Hepatocyte (in vitro differentiated cells): Measurements from ENCODE around the gene LPAR6. TPM values are rescaled to one million over a fixed set of nuclear protein-coding genes. Genes with fewer than 3 reads are reported as not detected.

Experiments
- DNase-seq: peaks from one replicate; pipeline ENCODE4 v3.0.0-alpha.2; 2016; ENCODE audit warnings: low spot score
- H2AFZ ChIP-seq: fragments of 200-600 bp; sonication (generic); 2 replicates; pipeline ENCODE4 v1.6.0; 2016; ENCODE audit warnings: antibody characterized with exemption, mild to moderate bottlenecking
- H3K27ac ChIP-seq: fragments of 200-600 bp; sonication (generic); 2 replicates; pipeline ENCODE4 v1.5.1; 2016; ENCODE audit warnings: mild to moderate bottlenecking
- H3K27me3 ChIP-seq: fragments of 200-600 bp; sonication (generic); 2 replicates; pipeline ENCODE4 v1.6.1; 2016
- H3K36me3 ChIP-seq: fragments of 200-600 bp; sonication (generic); replicated peaks from 2 replicates; pipeline ENCODE4 v1.5.1; 2016; ENCODE audit warnings: low read depth; ENCODE audit not compliant: insufficient read depth
- H3K4me1 ChIP-seq: fragments of 200-600 bp; sonication (generic); 2 replicates; pipeline ENCODE4 v1.5.1; 2016; ENCODE audit warnings: mild to moderate bottlenecking, moderate library complexity; ENCODE audit not compliant: insufficient read depth
- H3K4me2 ChIP-seq: fragments of 200-600 bp; sonication (generic); 2 replicates; pipeline ENCODE4 v1.6.0; 2016
- H3K4me3 ChIP-seq: fragments of 200-600 bp; sonication (generic); 2 replicates; pipeline ENCODE4 v1.5.1; 2016; ENCODE audit warnings: mild to moderate bottlenecking
- H3K79me2 ChIP-seq: fragments of 200-600 bp; sonication (generic); 2 replicates; pipeline ENCODE4 v1.6.0; 2017; ENCODE audit warnings: mild to moderate bottlenecking
- H3K9me2 ChIP-seq: fragments of 200-600 bp; sonication (generic); replicated peaks from 2 replicates; pipeline ENCODE4 v1.6.0; 2017; ENCODE audit warnings: mild to moderate bottlenecking; ENCODE audit not compliant: insufficient read depth
- H3K9me3 ChIP-seq: fragments of 200-600 bp; sonication (generic); 2 replicates; pipeline ENCODE4 v1.5.1; 2016; ENCODE audit warnings: low read depth, mild to moderate bottlenecking
- H4K20me1 ChIP-seq: fragments of 200-600 bp; sonication (generic); 2 replicates; pipeline ENCODE4 v1.6.0; 2016; ENCODE audit warnings: mild to moderate bottlenecking; ENCODE audit not compliant: insufficient read depth, poor library complexity, severe bottlenecking
- CTCF ChIP-seq: fragments of 200-600 bp; sonication (generic); IDR thresholded peaks from 2 replicates; pipeline ENCODE4 v1.5.1; 2016; ENCODE audit warnings: antibody characterized with exemption, mild to moderate bottlenecking; ENCODE audit not compliant: poor library complexity
- EZH2 ChIP-seq: fragments of 200-600 bp; sonication (generic); IDR thresholded peaks from 2 replicates; pipeline ENCODE4 v1.6.1; 2016; ENCODE audit warnings: antibody characterized with exemption, mild to moderate bottlenecking, borderline replicate concordance
- EZH2phosphoT487 ChIP-seq: fragments of 200-600 bp; sonication (generic); IDR thresholded peaks from one replicate; pipeline ENCODE4 v1.6.1; 2018; ENCODE audit warnings: antibody characterized with exemption, mild to moderate bottlenecking, low read depth, moderate library complexity; ENCODE audit not compliant: unreplicated experiment, severe bottlenecking
- WGBS: methylation state at CpG from one replicate; pipeline ENCODE4 v1.1.6; 2016; ENCODE audit warnings: low lambda C conversion rate; ENCODE audit errors: missing lambda C conversion rate; 5-methylcytosine and 5-hydroxymethylcytosine counted together
- polyA plus RNA-seq: library from polyadenylated mRNA; unstranded; fragments of >200 nt; fragmentation: Nextera tagmentation; extraction: Ambion mirVana; gene quantifications from 2 replicates; pipeline ENCODE4 v1.2.1, GENCODE V29; 2016
- total RNA-seq: library from RNA; depleted of rRNA; stranded (reverse); fragments of >200 nt; gene quantifications from 2 replicates; pipeline ENCODE4 v1.2.3, GENCODE V29; 2014

LPAR6 gene
- total and polyA plus RNA-seq, 2 experiments from 2014 or later, result 8.2 to 22.8 TPM

GRCh38 chr13:48400090-48400694 is 12.7 kb downstream of the LPAR6 start:
- peak overlapping the region; percentile 13 for H3K4me2 ChIP-seq
- peak overlapping the region; percentile 58 for H3K27ac ChIP-seq

GRCh38 chr13:48398450-48399095 is 14.3 kb downstream of the LPAR6 start:
- Histone ChIP-seq H3K27me3 (no peaks in the 10 kb centered on the region), H3K27ac (no peak overlapping the region)

More at GRCh38 chr13:48400090-48400694, 12.7 kb downstream of the LPAR6 start:
- H3K79me2 ChIP-seq, result no peaks in the 10 kb centered on the region
- peaks cover 21% of the 10 kb centered on the region for H3K4me1 ChIP-seq
- H4K20me1 ChIP-seq, result no peaks in the 10 kb centered on the region
- TF ChIP-seq EZH2phosphoT487 (no peak), CTCF (no peak), EZH2 (no peak)
- no peaks in the 10 kb centered on the region for H3K36me3 ChIP-seq
- no peaks in the 10 kb centered on the region for H3K9me3 ChIP-seq
- H3K27me3 ChIP-seq, result no peaks in the 10 kb centered on the region
- 67% methylated on average over 2 of the region's 2 CpGs for WGBS
- no peaks in the 10 kb centered on the region for H3K9me2 ChIP-seq
- DNase-seq, result no peak
- H2AFZ ChIP-seq, result no peak overlapping the region
- no peak overlapping the region for H3K4me3 ChIP-seq

DNA sequence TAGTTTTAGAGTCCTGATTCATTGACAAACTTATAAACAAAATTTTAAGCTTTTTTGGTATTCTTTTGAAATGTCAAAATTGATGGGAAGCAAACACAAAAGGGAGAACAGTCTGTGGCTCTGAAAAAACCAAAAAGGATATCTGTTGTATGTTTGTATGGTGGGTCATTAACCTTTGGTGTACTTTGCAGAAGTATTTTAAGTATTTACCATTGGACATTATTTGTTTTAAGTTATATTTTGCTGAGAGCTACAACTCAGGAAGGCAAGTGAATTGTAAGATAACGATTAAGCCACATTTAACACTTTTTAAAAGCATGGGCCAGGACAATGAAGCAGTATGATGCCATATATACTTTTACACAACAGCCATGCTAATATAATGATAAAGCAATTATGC is 15.2 kb downstream of the LPAR6 start:
- H2AFZ ChIP-seq, result no peak overlapping the region
- no peak overlapping the region for H3K27ac ChIP-seq
- no peaks in the 10 kb centered on the region for H3K36me3 ChIP-seq
- no peak for DNase-seq
- TF ChIP-seq EZH2phosphoT487 (no peak), CTCF (no peak), EZH2 (no peak)
- H3K27me3 ChIP-seq, result no peaks in the 10 kb centered on the region
- H3K79me2 ChIP-seq, result no peaks in the 10 kb centered on the region
- 50% methylated on average over 1 of the region's 1 CpG for WGBS
- H3K9me3 ChIP-seq, result no peaks in the 10 kb centered on the region
- H4K20me1 ChIP-seq, result no peaks in the 10 kb centered on the region
- no peak overlapping the region for H3K4me3 ChIP-seq
- H3K4me2 ChIP-seq, result no peak overlapping the region
- peaks cover 21% of the 10 kb centered on the region for H3K4me1 ChIP-seq
- no peaks in the 10 kb centered on the region for H3K9me2 ChIP-seq

More at GRCh38 chr13:48398450-48399095, 14.3 kb downstream of the LPAR6 start:
- Histone ChIP-seq H3K4me1 (peaks cover 21% of the 10 kb centered on the region), H3K36me3 (no peaks in the 10 kb centered on the region), H3K4me3 (no peak overlapping the region), H4K20me1 (no peaks in the 10 kb centered on the region), H2AFZ (no peak overlapping the region), H3K9me2 (no peaks in the 10 kb centered on the region), H3K4me2 (no peak overlapping the region), H3K79me2 (no peaks in the 10 kb centered on the region), H3K9me3 (no peaks in the 10 kb centered on the region)
- TF ChIP-seq EZH2, result no peak
- no peak for TF ChIP-seq EZH2phosphoT487
- TF ChIP-seq CTCF, result no peak
- no peak for DNase-seq
